ENCODE measurements around the gene NDUFS7.

The NDUFS7 gene

GRCh38 chr19:1401138-1401888 lies 17.6 kb downstream of the NDUFS7 start, which contains the start of gene GAMT:
TSS of gene GAMT (minus strand) at chr19:1401542. CDS start at chr19:1401476, 66 bp downstream.
- no peak for DNase-seq (ENCODE audit: low read depth)

- DNase-seq (ENCODE audit: low read depth): no peak
Measured at GRCh38 chr19:1401889-1402217, 18.1 kb downstream of the NDUFS7 start.

GRCh38 chr19:1402411-1403070 lies 18.8 kb downstream of the NDUFS7 start:
- no peak for DNase-seq (ENCODE audit: low read depth)

GRCh38 chr19:1406774-1407527 lies 23.2 kb downstream of the NDUFS7 start:
- DNase-seq (ENCODE audit: low read depth): peak; percentile 87

- no peak for DNase-seq (ENCODE audit: low read depth)
Measured at GRCh38 chr19:1407528-1408299, 24.0 kb downstream of the NDUFS7 start, which contains the start of gene DAZAP1. TSS of gene DAZAP1 (plus strand) at chr19:1407586. CDS start at chr19:1407774, 188 bp downstream.

GRCh38 chr19:1408300-1409203 lies 24.8 kb downstream of the NDUFS7 start:
- DNase-seq (ENCODE audit: low read depth): no peak

GRCh38 chr19:1409204-1410005 lies 25.7 kb downstream of the NDUFS7 start:
- DNase-seq (ENCODE audit: low read depth): no peak

- DNase-seq (ENCODE audit: low read depth): no peak
Measured at GRCh38 chr19:1410136-1410786, 26.6 kb downstream of the NDUFS7 start.

GRCh38 chr19:1410789-1411188 lies 27.1 kb downstream of the NDUFS7 start:
- DNase-seq (ENCODE audit: low read depth): no peak

GRCh38 chr19:1411255-1412191 lies 27.8 kb downstream of the NDUFS7 start:
- DNase-seq (ENCODE audit: low read depth): no peak

- DNase-seq (ENCODE audit: low read depth): no peak
Measured at GRCh38 chr19:1412323-1412923, 28.7 kb downstream of the NDUFS7 start.

- DNase-seq (ENCODE audit: low read depth): no peak
Measured at GRCh38 chr19:1412995-1413800, 29.5 kb downstream of the NDUFS7 start.

GRCh38 chr19:1416014-1416841 lies 32.5 kb downstream of the NDUFS7 start:
- no peak for DNase-seq (ENCODE audit: low read depth)

GRCh38 chr19:1417145-1417544 lies 33.4 kb downstream of the NDUFS7 start:
- DNase-seq (ENCODE audit: low read depth): no peak

- no peak for DNase-seq (ENCODE audit: low read depth)
Measured at GRCh38 chr19:1417681-1418495, 34.2 kb downstream of the NDUFS7 start.

- no peak for DNase-seq (ENCODE audit: low read depth)
Measured at GRCh38 chr19:1418496-1418775, 34.7 kb downstream of the NDUFS7 start.
